T47D (cell line): ENCODE results near the gene ANXA2R.

Source experiments
- DNase-seq, 2 experiments: peaks; one replicate each; pipeline versions ENCODE4 v3.0.0 to v3.0.0-alpha.2; 2011 to 2012; ENCODE audit warnings: low read depth in 1 of 2, low spot score in 1 of 2
- JUND ChIP-seq: IDR thresholded peaks from 2 replicates; pipeline ENCODE4 v1.6.1; 2012; ENCODE audit warnings: low read depth
- in situ Hi-C: cut with HindIII; loops from 2 replicates; pipeline ENCODE4 v1.10.0; 2016; ENCODE audit warnings: low sequenced_read_pairs, low pct_unique_long_range_greater_than_20kb

The ANXA2R gene

GRCh38 chr5:43016217-43016779, 23.8 kb downstream of the ANXA2R start:
- TF ChIP-seq JUND, result no peak
- in situ Hi-C loops, result no loop called here
- DNase-seq, result no peak

- no peak for TF ChIP-seq JUND
- no peak for DNase-seq
- in situ Hi-C loops, result no loop called here
These were observed 25.6 kb downstream of the ANXA2R start for GRCh38 chr5:43014522-43014921.

GRCh38 chr5:43010935-43011315, 29.2 kb downstream of the ANXA2R start:
- in situ Hi-C loops, result no loop called here
- no peak for TF ChIP-seq JUND
- DNase-seq, result no peak

- TF ChIP-seq JUND, result no peak
- in situ Hi-C loops, result no loop called here
- DNase-seq, result no peak
These were observed 31.6 kb downstream of the ANXA2R start for GRCh38 chr5:43008363-43009153.

DNA sequence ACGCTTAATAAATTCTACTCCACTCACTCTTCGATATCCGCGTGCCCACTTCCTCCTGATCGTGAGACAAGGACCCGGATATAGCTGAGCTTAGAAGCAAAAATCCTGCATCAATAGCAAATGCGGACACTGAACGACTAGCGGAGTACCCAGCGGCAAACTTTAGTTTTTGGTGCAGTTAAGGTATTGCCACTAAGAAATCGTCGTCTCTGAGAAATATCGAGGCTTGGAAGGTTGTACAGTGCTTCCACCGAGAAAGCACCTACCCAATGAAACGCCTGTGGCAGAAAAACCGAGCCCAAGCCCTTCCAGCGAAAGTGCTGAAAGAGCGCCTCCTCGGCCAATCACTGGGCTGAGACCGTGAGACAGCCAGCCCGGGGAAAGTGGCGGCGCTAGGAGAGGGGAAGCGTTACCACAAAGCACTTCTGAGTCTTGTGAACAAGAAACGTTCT, 32.2 kb downstream of the ANXA2R start:
- in situ Hi-C loops, result no loop called here
- no peak for DNase-seq
- no peak for TF ChIP-seq JUND

DNA sequence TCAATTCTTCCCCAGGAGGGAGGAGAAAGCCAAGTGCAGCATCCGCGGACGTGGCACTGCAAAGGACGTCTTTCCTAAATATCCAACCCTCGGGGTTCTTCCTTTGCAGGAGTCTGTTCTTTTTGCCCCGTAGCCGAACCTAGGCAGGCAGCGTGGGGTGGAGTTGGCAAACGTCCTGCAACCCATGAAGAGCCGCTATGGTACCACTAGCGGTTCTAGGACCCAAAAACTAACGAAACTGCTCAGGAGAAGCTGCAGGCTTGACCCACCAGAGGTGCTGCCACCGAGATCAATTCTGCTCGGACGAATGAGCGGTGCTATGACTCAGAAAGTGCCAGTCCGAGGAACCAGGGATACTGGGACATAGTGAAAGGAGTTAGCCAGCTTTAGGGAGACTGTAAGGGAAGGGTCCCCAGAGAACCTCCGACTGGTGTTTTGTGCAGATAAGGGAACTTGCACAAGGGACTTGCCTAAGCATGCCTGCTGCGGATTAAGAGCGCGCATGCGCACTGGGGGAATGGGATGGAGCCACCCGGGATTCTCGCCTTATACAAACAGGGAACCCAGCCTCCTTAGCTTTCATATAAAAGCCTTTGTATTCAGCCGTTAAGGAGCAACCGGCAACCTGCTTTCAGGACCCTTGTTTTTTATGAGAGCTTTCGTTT, 32.7 kb downstream of the ANXA2R start:
- DNase-seq, result no peak

GRCh38 chr5:43006424-43007202, 33.5 kb downstream of the ANXA2R start:
- peak in 1 of 2 experiments; percentile 18 for DNase-seq
- in situ Hi-C loops, result no loop called here
- no peak for TF ChIP-seq JUND

More for the DNA sequence above, 32.7 kb downstream of the ANXA2R start:
- TF ChIP-seq JUND, result no peak
- in situ Hi-C loops, result no loop called here

DNA sequence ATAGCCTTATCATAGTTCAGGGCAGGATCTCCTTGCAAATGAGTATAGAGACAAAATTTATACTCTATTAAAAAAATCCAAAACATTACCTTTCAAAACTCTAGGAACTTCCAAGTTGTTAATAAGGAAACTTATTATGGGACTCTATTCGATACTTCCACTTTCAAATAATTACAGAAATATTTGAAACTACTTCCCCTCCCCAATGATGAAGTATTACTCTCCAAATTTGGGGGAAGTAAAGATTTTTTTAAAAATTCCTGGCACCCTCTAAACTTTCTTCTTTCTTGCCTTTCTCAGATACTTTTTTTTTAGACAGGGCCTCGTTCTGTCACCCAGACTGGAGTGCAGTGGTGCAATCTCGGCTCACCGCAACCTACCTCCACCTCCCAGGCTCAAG, 35.1 kb downstream of the ANXA2R start:
- in situ Hi-C loops, result no loop called here
- DNase-seq, result no peak

GRCh38 chr5:43001748-43002147, 38.4 kb downstream of the ANXA2R start:
- DNase-seq, result no peak
- in situ Hi-C loops, result no loop called here
- TF ChIP-seq JUND, result no peak

More for the DNA sequence above, 35.1 kb downstream of the ANXA2R start:
- TF ChIP-seq JUND, result no peak

DNA sequence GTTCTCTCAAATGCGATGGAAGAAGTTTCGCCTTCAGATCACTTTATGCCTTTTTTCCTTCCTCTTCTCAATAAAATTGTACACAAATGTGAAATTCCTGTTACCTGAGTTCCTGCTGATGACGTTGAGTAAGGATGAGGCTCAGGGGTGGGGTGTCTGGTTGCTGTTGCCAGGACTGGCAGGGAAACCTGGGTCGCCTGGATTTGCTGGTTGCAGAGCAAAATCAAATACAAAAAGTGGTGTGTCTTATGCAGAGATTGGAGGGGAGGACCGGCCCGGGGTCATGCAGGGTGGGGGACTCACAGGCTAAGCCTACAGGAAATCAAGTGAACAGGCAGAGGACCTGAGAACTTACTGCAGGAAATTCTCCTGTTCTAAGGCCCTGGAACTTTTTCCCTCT, 39.2 kb downstream of the ANXA2R start:
- in situ Hi-C loops, result no loop called here

DNA sequence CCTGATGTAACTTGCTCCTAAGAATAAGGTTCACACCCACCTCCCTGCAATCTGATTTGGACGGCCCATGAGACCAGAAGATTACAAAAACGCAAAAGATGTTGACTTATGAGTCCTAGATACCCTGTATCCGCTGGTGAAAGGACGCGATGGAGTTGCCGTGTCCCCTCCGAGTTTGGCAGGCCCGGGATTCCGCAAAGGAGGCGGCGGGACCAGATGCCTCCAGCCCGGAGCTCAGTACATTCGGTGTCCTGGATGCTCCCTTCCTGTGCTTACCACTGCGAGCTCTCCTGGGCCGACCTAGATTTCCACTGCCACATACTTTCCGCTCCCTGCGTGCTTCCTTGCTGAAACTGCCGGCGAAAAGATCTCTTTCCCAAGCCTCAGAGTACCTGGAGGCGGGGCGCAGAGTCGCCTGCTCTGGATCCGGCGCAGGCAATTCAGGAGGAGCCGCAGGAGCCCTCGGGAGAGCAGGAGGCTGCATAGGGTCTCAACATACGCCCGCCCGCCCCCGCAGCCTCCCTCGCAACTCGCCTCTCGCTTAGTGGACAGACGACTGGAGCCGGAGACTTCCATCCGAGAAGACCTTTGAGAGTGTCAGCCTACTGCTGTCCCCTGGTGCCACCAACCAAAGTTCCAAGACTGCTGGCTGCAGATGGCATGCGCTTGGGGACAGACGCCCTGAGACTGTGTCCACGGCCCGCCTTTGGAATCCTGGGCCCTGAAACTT, 39.8 kb downstream of the ANXA2R start:
- TF ChIP-seq JUND, result no peak
- in situ Hi-C loops, result no loop called here
- peak in 1 of 2 experiments; percentile 58 for DNase-seq

More for the DNA sequence above, 39.2 kb downstream of the ANXA2R start:
- TF ChIP-seq JUND, result no peak
- DNase-seq, result no peak

GRCh38 chr5:42995360-42995751, 44.8 kb downstream of the ANXA2R start:
- in situ Hi-C loops, result no loop called here
- TF ChIP-seq JUND, result no peak
- DNase-seq, result no peak
